GM12878 (cell line): ENCODE measurements around the gene STX1B. TPM values are rescaled to one million over a fixed set of nuclear protein-coding genes. Genes with fewer than 3 reads are reported as not detected.

Source experiments
- ATF2 ChIP-seq: IDR thresholded peaks from 2 replicates; pipeline ENCODE4 v1.6.1; 2012; ENCODE audit warnings: low read length, inconsistent platforms
- BACH1 ChIP-seq: fragments of 450-650 bp; IDR thresholded peaks from 2 replicates; pipeline ENCODE4 v1.6.1; 2017; ENCODE audit warnings: mild to moderate bottlenecking, borderline replicate concordance
- BMI1 ChIP-seq: fragments of 450-650 bp; IDR thresholded peaks from 2 replicates; pipeline ENCODE4 v1.6.1; 2016; ENCODE audit warnings: mild to moderate bottlenecking, moderate library complexity, borderline replicate concordance
- CEBPB ChIP-seq, 2 experiments: fragments of 150-350 bp in 1 of 2; IDR thresholded peaks; 2 replicates each; pipeline ENCODE4 v1.6.1; 2012 to 2014; ENCODE audit warnings: low read depth in 2 of 2, low read length in 2 of 2, borderline replicate concordance in 1 of 2, inconsistent platforms in 1 of 2
- CHD1 ChIP-seq: IDR thresholded peaks from 2 replicates; pipeline ENCODE4 v1.6.1; 2012; ENCODE audit warnings: low read depth, low read length, improper control_type of control experiment
- HSF1 ChIP-seq: fragments of 150-350 bp; IDR thresholded peaks from 2 replicates; pipeline ENCODE4 v1.6.1; 2014; ENCODE audit warnings: mild to moderate bottlenecking, low read depth, low read length
- IKZF2 ChIP-seq, 2 experiments: fragments of 450-650 bp; IDR thresholded peaks; 2 replicates each; pipeline ENCODE4 v1.6.1; 2017; ENCODE audit warnings: mild to moderate bottlenecking in 2 of 2, moderate library complexity in 2 of 2
- MAX ChIP-seq: IDR thresholded peaks from 2 replicates; pipeline ENCODE4 v1.6.1; 2012; ENCODE audit warnings: low read depth, low read length, improper control_type of control experiment
- MXI1 ChIP-seq: fragments of 150-350 bp; IDR thresholded peaks from 2 replicates; pipeline ENCODE4 v1.6.1; 2011; ENCODE audit warnings: low read depth, mild to moderate bottlenecking, inconsistent platforms, low read length, improper control_type of control experiment
- NKRF ChIP-seq: fragments of 450-650 bp; conservative IDR thresholded peaks from 2 replicates; pipeline ENCODE4 v1.6.1; 2017; ENCODE audit warnings: mild to moderate bottlenecking, moderate library complexity
- POLR2AphosphoS5 ChIP-seq: IDR thresholded peaks from 2 replicates; pipeline ENCODE4 v1.6.1; 2011; ENCODE audit warnings: mild to moderate bottlenecking, low read length, inconsistent platforms
- POU2F2 ChIP-seq: IDR thresholded peaks from 3 replicates; pipeline ENCODE4 v1.6.1; 2011; ENCODE audit warnings: low read depth, mild to moderate bottlenecking, low read length, borderline replicate concordance
- RBBP5 ChIP-seq: fragments of 200-600 bp; sonication (generic); conservative IDR thresholded peaks from 2 replicates; pipeline ENCODE4 v1.6.1; 2016
- RELB ChIP-seq: fragments of 450-650 bp; IDR thresholded peaks from 2 replicates; pipeline ENCODE4 v1.6.1; 2017; ENCODE audit warnings: low read depth, mild to moderate bottlenecking, moderate library complexity
- RFX5 ChIP-seq: IDR thresholded peaks from 2 replicates; pipeline ENCODE4 v1.6.1; 2011; ENCODE audit warnings: low read depth, low read length, improper control_type of control experiment
- SP1 ChIP-seq: IDR thresholded peaks from one replicate; pipeline ENCODE4 v1.6.1; 2011; ENCODE audit warnings: low read depth, low read length
- SREBF2 ChIP-seq: IDR thresholded peaks from 2 replicates; pipeline ENCODE4 v1.6.1; 2012; ENCODE audit warnings: mild to moderate bottlenecking, low read length
- SUPT20H ChIP-seq: IDR thresholded peaks from 2 replicates; pipeline ENCODE4 v1.6.1; 2011; ENCODE audit warnings: low read depth, mild to moderate bottlenecking, low read length, moderate library complexity, borderline replicate concordance; ENCODE audit not compliant: control insufficient read depth
- YBX1 ChIP-seq: fragments of 450-650 bp; IDR thresholded peaks from 2 replicates; pipeline ENCODE4 v1.6.1; 2016; ENCODE audit warnings: antibody characterized with exemption
- ZBTB4 ChIP-seq: fragments of 450-650 bp; formaldehyde crosslinking; IDR thresholded peaks from 2 replicates; pipeline ENCODE4 v1.4.0; 2022; ENCODE audit warnings: mild to moderate bottlenecking, moderate library complexity
- polyA plus RNA-seq, 11 experiments: library from polyadenylated mRNA; depleted of rRNA in 4 of 11; unstranded in 6 of 11; stranded (reverse) in 5 of 11; fragments of >200 nt; fragmentation: Nextera tagmentation in 4 of 11; fragmentation: Illumina TruSeq in 1 of 11; extraction: Ambion mirVana in 4 of 11; extraction: Trizol in 1 of 11; gene quantifications; 1 replicate in 1 of 11; 2 replicates in 10 of 11; pipeline versions ENCODE4 v1.2.1 to v1.2.3, GENCODE V29; 2011 to 2016; ENCODE audit warnings: inconsistent platforms in 2 of 11, missing spikeins in 2 of 11, low read depth in 1 of 11
- total RNA-seq, 4 experiments: library from RNA; depleted of rRNA in 3 of 4; stranded (reverse); fragments of >200 nt in 3 of 4; fragmentation: Illumina TruSeq in 1 of 4; extraction: Trizol in 1 of 4; gene quantifications; 2 replicates each; pipeline versions ENCODE4 v1.2.1 to v1.2.3, GENCODE V29; 2013 to 2021

The STX1B gene
- total and polyA plus RNA-seq, 10 of the 15 experiments (the other 5 are each of a cell fraction or from before 2014, with no cell fraction given) = 0.22 to 2.5 (median 1.1) TPM

- TF ChIP-seq RELB = no peak
- TF ChIP-seq SP1 = peak; percentile 56
- TF ChIP-seq BACH1 = no peak
- no peak for TF ChIP-seq ATF2
- peak; percentile 29; the same call in 1 of the 2 replicates for TF ChIP-seq POLR2AphosphoS5
- TF ChIP-seq BMI1 = no peak
- no peak for TF ChIP-seq SREBF2
- no peak for TF ChIP-seq CHD1
- TF ChIP-seq RBBP5 = no peak
- TF ChIP-seq IKZF2 (IDR thresholded peaks at IDR 0.05) = peak; percentile 39 to 52; a peak in 2 of 4 replicates
- no peak for TF ChIP-seq YBX1
- no peak for TF ChIP-seq ZBTB4 (CRISPR knock-in tag)
- TF ChIP-seq HSF1 = no peak
- no peak for TF ChIP-seq POU2F2
- TF ChIP-seq RFX5 = no peak
- peak; percentile 76; the same call in 1 of the 2 replicates for TF ChIP-seq MAX
- TF ChIP-seq SUPT20H = no peak
- TF ChIP-seq NKRF = peak; percentile 86
- no peak for TF ChIP-seq MXI1
- TF ChIP-seq CEBPB (IDR thresholded peaks at IDR 0.05; ENCODE audit: borderline replicate concordance in 1 of 2, low read depth in 2 of 2, low read length in 2 of 2) = no peak
Observed at GRCh38 chr16:31033709-31034492, 23.5 kb upstream of the STX1B start (continued).
